ENCODE measurements around the gene MADCAM1. TPM values are rescaled to one million over a fixed set of nuclear protein-coding genes. Genes with fewer than 3 reads are reported as not detected.

Gene MADCAM1
- total RNA-seq, 1 experiment from 2014 or later, result 0.84 TPM

GRCh38 chr19:517721-518597, 21.7 kb downstream of the MADCAM1 start:
- DNase-seq (ENCODE audit: low spot score), result no peak
- no peak for TF ChIP-seq EZH2 (IDR thresholded peaks at IDR 0.05; ENCODE audit: borderline replicate concordance, low read depth, low read length, poor library complexity, severe bottlenecking)
- TF ChIP-seq CTCF (conservative IDR thresholded peaks at IDR 0.05; ENCODE audit: low read depth, low read length), result no peak

GRCh38 chr19:518598-519231, 22.4 kb downstream of the MADCAM1 start:
- no TSS peak for BruUV-seq (replicated peaks)
- peaks cover 7% of the 10 kb centered on the region for H3K36me3 ChIP-seq (ENCODE audit: insufficient read depth, low read length, poor library complexity, severe bottlenecking)
- no peak overlapping the region for H3K4me3 ChIP-seq (ENCODE audit: low read depth, low read length, poor library complexity, severe bottlenecking)
- no peak for DNase-seq (ENCODE audit: low spot score)
- TF ChIP-seq CTCF (conservative IDR thresholded peaks at IDR 0.05; ENCODE audit: low read depth, low read length), result no peak
- TF ChIP-seq EZH2 (IDR thresholded peaks at IDR 0.05; ENCODE audit: borderline replicate concordance, low read depth, low read length, poor library complexity, severe bottlenecking), result no peak
- H3K27ac ChIP-seq (ENCODE audit: low read depth, low read length, poor library complexity, severe bottlenecking), result no peak overlapping the region
- POLR2A ChIA-PET (ENCODE audit: low non-redundant PET), result no interaction called here
- H3K9me3 ChIP-seq (ENCODE audit: low read depth, low read length, poor library complexity, severe bottlenecking), result no peaks in the 10 kb centered on the region
- CTCF ChIA-PET, result no interaction called here
- intact Hi-C loops (cut with micrococcal nuclease; ENCODE audit: unreplicated experiment), result no loop called here
- peaks cover 4% of the 10 kb centered on the region for H3K4me1 ChIP-seq (ENCODE audit: insufficient read depth, low read length, poor library complexity, severe bottlenecking)
- no peaks in the 10 kb centered on the region for H3K27me3 ChIP-seq (replicated peaks; ENCODE audit: insufficient read depth, low read depth, low read length, poor library complexity)

More at GRCh38 chr19:517721-518597, 21.7 kb downstream of the MADCAM1 start:
- no TSS peak for BruUV-seq (replicated peaks)
- POLR2A ChIA-PET (ENCODE audit: low non-redundant PET), result no interaction called here
- Histone ChIP-seq H3K27me3 (replicated peaks; ENCODE audit: insufficient read depth, low read depth, low read length, poor library complexity) (no peaks in the 10 kb centered on the region), H3K36me3 (ENCODE audit: insufficient read depth, low read length, poor library complexity, severe bottlenecking) (peaks cover 7% of the 10 kb centered on the region), H3K4me3 (ENCODE audit: low read depth, low read length, poor library complexity, severe bottlenecking) (no peak overlapping the region), H3K27ac (ENCODE audit: low read depth, low read length, poor library complexity, severe bottlenecking) (no peak overlapping the region), H3K4me1 (ENCODE audit: insufficient read depth, low read length, poor library complexity, severe bottlenecking) (peaks cover 4% of the 10 kb centered on the region), H3K9me3 (ENCODE audit: low read depth, low read length, poor library complexity, severe bottlenecking) (no peaks in the 10 kb centered on the region)
- intact Hi-C loops (cut with micrococcal nuclease; ENCODE audit: unreplicated experiment), result no loop called here
- CTCF ChIA-PET, result no interaction called here

GRCh38 chr19:519449-519865, 23.2 kb downstream of the MADCAM1 start:
- intact Hi-C loops (cut with micrococcal nuclease; ENCODE audit: unreplicated experiment), result no loop called here
- POLR2A ChIA-PET (ENCODE audit: low non-redundant PET), result no interaction called here
- H3K36me3 ChIP-seq (ENCODE audit: insufficient read depth, low read length, poor library complexity, severe bottlenecking), result no peaks in the 10 kb centered on the region
- peaks cover 10% of the 10 kb centered on the region for H3K4me1 ChIP-seq (ENCODE audit: insufficient read depth, low read length, poor library complexity, severe bottlenecking)
- no peak overlapping the region for H3K27ac ChIP-seq (ENCODE audit: low read depth, low read length, poor library complexity, severe bottlenecking)
- no TSS peak for BruUV-seq (replicated peaks)
- no peak for DNase-seq (ENCODE audit: low spot score)
- CTCF ChIA-PET, result no interaction called here
- H3K4me3 ChIP-seq (ENCODE audit: low read depth, low read length, poor library complexity, severe bottlenecking), result no peak overlapping the region
- TF ChIP-seq CTCF (conservative IDR thresholded peaks at IDR 0.05; ENCODE audit: low read depth, low read length), result no peak
- no peak for TF ChIP-seq EZH2 (IDR thresholded peaks at IDR 0.05; ENCODE audit: borderline replicate concordance, low read depth, low read length, poor library complexity, severe bottlenecking)
- H3K27me3 ChIP-seq (replicated peaks; ENCODE audit: insufficient read depth, low read depth, low read length, poor library complexity), result no peaks in the 10 kb centered on the region
- no peaks in the 10 kb centered on the region for H3K9me3 ChIP-seq (ENCODE audit: low read depth, low read length, poor library complexity, severe bottlenecking)
